Colonic mucosa (tissue), 4 donors: ENCODE measurements around the gene PADI1. TPM values are rescaled to one million over a fixed set of nuclear protein-coding genes. Genes with fewer than 3 reads are reported as not detected.

Source experiments
- DNase-seq: peaks from one replicate; pipeline ENCODE4 v3.0.0-alpha.2; 2020
- H3K27ac ChIP-seq: fragments of 200-600 bp; one replicate; pipeline ENCODE4 v1.8.0; 2021
- H3K27me3 ChIP-seq: fragments of 200-600 bp; one replicate; pipeline ENCODE4 v1.8.0; 2021
- H3K36me3 ChIP-seq: fragments of 200-600 bp; one replicate; pipeline ENCODE4 v1.8.0; 2021
- H3K4me1 ChIP-seq: fragments of 200-600 bp; one replicate; pipeline ENCODE4 v1.8.0; 2021; ENCODE audit warnings: mild to moderate bottlenecking
- H3K4me3 ChIP-seq: fragments of 200-600 bp; one replicate; pipeline ENCODE4 v1.8.0; 2021
- H3K9ac ChIP-seq, 2 donors: one replicate each; pipeline ENCODE4 v1.7.0; 2013; ENCODE audit warnings: control low read depth in 2 of 2, low read depth in 2 of 2, low read length in 2 of 2
- H3K9me3 ChIP-seq: fragments of 200-600 bp; one replicate; pipeline ENCODE4 v1.8.0; 2021
- intact Hi-C: fragments of 100-400 bp; cut with DNase I; formaldehyde crosslinking; loops from one replicate; pipeline ENCODE4 v1.14.1; 2022
- total RNA-seq, 2 donors: library from RNA; stranded (reverse); fragmentation: NEBNext Ultra II Directional in 1 of 2; extraction: Animal tissue kit (Norgen Biotek cat#: 25700) in 1 of 2; gene quantifications; one replicate each; pipeline ENCODE4 v1.2.1, GENCODE V29; 2021
- TF ChIP-seq, protein P1 (sequence below): fragments of 200-600 bp; IDR thresholded peaks from one replicate; pipeline ENCODE4 v1.8.0; 2022; ENCODE audit warnings: antibody characterized with exemption, mild to moderate bottlenecking
- donor health status: healthy.
- donor health status: DM: no; HTN: no; CAD: no.
- donor health status: DM: no; HTN: no; CAD: no.

Gene PADI1
- total RNA-seq, 2 donors from 2014 or later, result 0.47 to 0.50 TPM

DNA sequence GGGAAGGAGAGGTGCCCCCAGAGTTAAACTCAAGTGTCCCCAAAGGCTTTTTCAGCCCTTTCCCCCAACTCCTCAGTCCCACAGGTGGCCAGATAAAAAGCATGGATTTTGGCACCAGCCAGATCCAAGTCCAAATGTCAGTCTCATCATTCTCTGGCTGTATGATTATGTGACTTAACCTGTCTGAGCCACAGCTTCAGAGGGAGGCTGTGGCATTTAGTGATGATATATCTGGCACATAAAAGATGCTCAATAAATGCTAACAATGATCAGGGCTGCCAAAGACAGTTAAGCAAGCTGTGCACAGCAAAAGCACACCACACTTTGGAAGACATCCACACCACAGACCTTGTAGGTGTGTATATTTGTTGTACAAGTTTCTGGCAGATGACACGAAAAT lies 38.3 kb downstream of the PADI1 start:
- no peaks in the 10 kb centered on the region for H3K36me3 ChIP-seq
- H3K4me3 ChIP-seq, result no peak overlapping the region
- intact Hi-C loops, result no loop called here
- H3K27ac ChIP-seq, result no peak overlapping the region
- no peaks in the 10 kb centered on the region for H3K9me3 ChIP-seq
- DNase-seq, result no peak
- no peaks in the 10 kb centered on the region for H3K27me3 ChIP-seq
- H3K9ac ChIP-seq, result no peak overlapping the region
- H3K4me1 ChIP-seq, result no peaks in the 10 kb centered on the region
- TF ChIP-seq, protein P1, sequence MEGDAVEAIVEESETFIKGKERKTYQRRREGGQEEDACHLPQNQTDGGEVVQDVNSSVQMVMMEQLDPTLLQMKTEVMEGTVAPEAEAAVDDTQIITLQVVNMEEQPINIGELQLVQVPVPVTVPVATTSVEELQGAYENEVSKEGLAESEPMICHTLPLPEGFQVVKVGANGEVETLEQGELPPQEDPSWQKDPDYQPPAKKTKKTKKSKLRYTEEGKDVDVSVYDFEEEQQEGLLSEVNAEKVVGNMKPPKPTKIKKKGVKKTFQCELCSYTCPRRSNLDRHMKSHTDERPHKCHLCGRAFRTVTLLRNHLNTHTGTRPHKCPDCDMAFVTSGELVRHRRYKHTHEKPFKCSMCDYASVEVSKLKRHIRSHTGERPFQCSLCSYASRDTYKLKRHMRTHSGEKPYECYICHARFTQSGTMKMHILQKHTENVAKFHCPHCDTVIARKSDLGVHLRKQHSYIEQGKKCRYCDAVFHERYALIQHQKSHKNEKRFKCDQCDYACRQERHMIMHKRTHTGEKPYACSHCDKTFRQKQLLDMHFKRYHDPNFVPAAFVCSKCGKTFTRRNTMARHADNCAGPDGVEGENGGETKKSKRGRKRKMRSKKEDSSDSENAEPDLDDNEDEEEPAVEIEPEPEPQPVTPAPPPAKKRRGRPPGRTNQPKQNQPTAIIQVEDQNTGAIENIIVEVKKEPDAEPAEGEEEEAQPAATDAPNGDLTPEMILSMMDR, result no peak

DNA sequence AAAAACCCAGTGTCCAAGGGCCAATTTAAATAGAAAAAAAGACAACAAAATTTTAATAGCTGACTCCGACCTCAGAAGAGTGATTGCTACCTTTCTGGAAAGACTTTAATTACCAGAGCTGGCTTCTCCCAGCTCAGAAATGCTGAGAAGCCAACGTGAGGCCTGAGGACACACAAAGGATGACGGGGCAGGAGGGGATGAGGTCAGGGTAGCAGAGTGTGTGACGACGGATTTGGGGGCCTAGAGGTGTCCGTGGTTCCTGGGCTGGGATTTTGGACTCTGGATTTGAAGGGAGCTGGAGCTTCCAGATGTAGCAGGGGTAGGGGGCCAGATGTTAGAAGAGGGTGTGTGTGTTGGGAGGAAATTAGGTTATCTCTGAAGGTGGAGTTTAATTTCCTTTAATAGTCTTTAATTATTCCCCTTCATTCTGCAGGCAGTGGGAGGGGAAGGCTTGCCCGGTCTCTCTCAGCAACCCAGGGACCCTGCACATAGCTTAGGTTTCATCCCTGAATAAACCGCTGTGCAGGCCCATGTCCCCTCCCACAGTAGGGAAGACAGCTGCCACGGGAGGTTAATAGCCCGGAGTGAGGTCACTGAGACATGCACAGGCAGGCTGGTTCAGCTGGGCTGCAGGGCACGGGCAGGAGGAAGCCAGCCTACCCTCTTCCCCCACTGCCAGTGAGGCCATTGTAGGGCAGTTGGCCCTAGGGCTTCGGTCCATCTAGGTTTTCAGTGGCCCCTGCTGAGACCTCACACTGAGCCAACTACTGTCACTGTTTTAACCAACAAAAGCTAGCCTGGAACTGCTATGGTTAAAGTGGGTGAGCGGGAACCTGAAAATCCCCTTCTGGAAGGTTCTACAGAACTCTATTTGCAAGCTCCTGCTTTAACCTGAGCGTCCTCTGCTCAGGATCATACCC lies 40.2 kb downstream of the PADI1 start:
- Histone ChIP-seq H3K9me3 (no peaks in the 10 kb centered on the region), H3K9ac (no peak overlapping the region), H3K4me3 (no peak overlapping the region), H3K4me1 (no peaks in the 10 kb centered on the region), H3K36me3 (no peaks in the 10 kb centered on the region), H3K27me3 (no peaks in the 10 kb centered on the region), H3K27ac (no peak overlapping the region)
- TF ChIP-seq, protein P1, result no peak
- DNase-seq, result no peak
- intact Hi-C loops, result no loop called here

DNA sequence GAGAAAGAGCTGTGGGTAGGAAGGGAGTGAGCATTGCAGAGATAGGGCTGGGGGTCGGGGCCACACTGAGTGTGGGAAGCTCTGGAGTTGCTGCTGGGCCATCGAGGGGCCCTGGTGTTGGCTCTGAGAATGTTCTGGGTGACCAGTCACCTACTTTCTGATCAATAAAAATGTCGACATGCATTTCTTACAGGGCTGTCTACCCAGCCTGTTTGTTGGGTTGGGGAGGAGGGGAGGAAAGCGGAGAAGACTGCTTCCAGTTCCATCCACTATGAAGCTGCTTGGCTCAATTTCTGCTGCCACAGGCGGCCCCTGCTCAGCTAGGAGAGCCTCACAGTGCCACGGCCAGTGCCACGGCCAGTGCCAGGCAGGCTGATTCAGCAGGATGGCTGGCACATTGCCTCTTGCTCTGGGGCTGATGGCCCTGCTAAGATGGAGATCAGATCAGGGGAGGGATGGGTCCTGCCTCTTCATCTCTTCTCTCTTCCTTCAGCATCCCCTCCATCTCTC lies 40.9 kb downstream of the PADI1 start:
- no peaks in the 10 kb centered on the region for H3K27me3 ChIP-seq
- H3K4me3 ChIP-seq, result no peak overlapping the region
- TF ChIP-seq, protein P1, result no peak
- intact Hi-C loops, result no loop called here
- H3K36me3 ChIP-seq, result no peaks in the 10 kb centered on the region
- H3K27ac ChIP-seq, result no peak overlapping the region
- H3K9me3 ChIP-seq, result no peaks in the 10 kb centered on the region
- no peak for DNase-seq
- no peaks in the 10 kb centered on the region for H3K4me1 ChIP-seq
- H3K9ac ChIP-seq, result no peak overlapping the region

DNA sequence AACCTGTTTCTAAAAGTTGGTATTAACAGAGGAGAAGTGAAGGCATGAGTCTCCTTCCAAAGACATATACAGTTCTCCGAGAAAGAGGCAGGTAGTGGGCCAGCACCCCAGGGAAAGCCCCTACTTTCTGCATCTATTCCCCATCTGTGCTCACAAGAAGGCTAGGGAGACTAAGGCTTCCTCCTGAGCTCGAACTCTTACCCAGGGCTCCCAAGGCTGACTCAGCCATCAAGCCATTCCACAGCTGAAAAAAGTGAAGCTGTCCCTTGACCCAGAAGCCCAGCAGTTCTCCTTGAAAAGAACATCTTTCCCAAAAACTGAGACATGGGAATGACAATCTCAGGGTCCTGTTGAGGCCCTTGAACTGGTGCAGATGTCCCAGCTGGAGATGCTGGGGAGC lies 42.0 kb downstream of the PADI1 start:
- no peak overlapping the region for H3K27ac ChIP-seq
- no peak overlapping the region for H3K4me3 ChIP-seq
- no peaks in the 10 kb centered on the region for H3K36me3 ChIP-seq
- TF ChIP-seq, protein P1, result no peak
- H3K9me3 ChIP-seq, result no peaks in the 10 kb centered on the region
- intact Hi-C loops, result no loop called here
- no peak for DNase-seq
- H3K9ac ChIP-seq, result no peak overlapping the region
- no peaks in the 10 kb centered on the region for H3K27me3 ChIP-seq
- H3K4me1 ChIP-seq, result no peaks in the 10 kb centered on the region

DNA sequence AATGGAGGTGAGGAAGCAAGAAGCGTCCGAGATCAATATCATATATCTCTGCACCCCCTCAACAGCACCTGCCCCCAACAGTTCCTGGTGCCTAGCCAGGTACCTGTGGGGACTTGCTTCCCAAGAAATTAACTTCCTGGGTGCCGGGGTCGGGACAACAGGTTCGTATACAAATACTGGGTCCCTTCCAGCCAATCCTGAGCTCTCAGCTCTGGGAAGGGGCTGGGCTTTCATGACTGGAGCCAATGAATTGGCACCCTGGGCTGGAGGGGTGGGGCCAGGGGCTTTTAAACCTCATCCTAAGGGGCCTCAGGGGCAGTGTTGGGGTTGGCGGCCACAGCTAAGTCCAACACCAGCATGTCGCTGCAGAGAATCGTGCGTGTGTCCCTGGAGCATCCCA lies 43.9 kb downstream of the PADI1 start, which contains the start of gene PADI3:
PADI3 (plus strand) TSS at position 318 of the 400 bp plus-strand sequence; CDS start at position 358, 40 bp downstream.
- H3K9me3 ChIP-seq, result no peaks in the 10 kb centered on the region
- intact Hi-C loops, result no loop called here
- H3K27ac ChIP-seq, result no peak within 1 kb of the TSS
- H3K4me1 ChIP-seq, result no peaks in the 10 kb centered on the region
- H3K4me3 ChIP-seq, result no peak within 1 kb of the TSS
- no peaks in the 10 kb centered on the region for H3K27me3 ChIP-seq
- TF ChIP-seq, protein P1, result no peak
- H3K9ac ChIP-seq, result no peak within 1 kb of the TSS
- no peaks in the 10 kb centered on the region for H3K36me3 ChIP-seq
- DNase-seq, result no peak
